SK-N-SH treated with all-trans-retinoic acid at 6 μM for 48 hours (cell line): ENCODE results near the gene AFAP1.

Experiments used
- CSRNP3 ChIP-seq: fragments of 250-450 bp; sonication (Bioruptor Pico); IDR thresholded peaks from 2 replicates; pipeline ENCODE4 v1.5.1; 2021; ENCODE audit warnings: mild to moderate bottlenecking, moderate library complexity
- OSR1 ChIP-seq: fragments of 250-450 bp; sonication (Bioruptor Pico); IDR thresholded peaks from 2 replicates; pipeline ENCODE4 v1.8.0; 2022; ENCODE audit warnings: moderate library complexity, mild to moderate bottlenecking, inconsistent platforms
- PATZ1 ChIP-seq: fragments of 250-450 bp; sonication (Bioruptor Pico); IDR thresholded peaks from 2 replicates; pipeline ENCODE4 v1.8.0; 2020; ENCODE audit warnings: mild to moderate bottlenecking, moderate library complexity, borderline replicate concordance

- no peak for TF ChIP-seq OSR1
- no peak for TF ChIP-seq PATZ1
- no peak for TF ChIP-seq CSRNP3 (CRISPR knock-in tag)
These were observed 142.3 kb downstream of the AFAP1 start for GRCh38 chr4:7797330-7797729.
